GM12878 (cell line): ENCODE measurements around the gene SLC22A23. TPM values are rescaled to one million over a fixed set of nuclear protein-coding genes. Genes with fewer than 3 reads are reported as not detected.

ENCODE experiments used
- ATAC-seq: fragments of 200-7000 bp; cut with Tn5 transposase; 3 replicates; pipeline ENCODE4 v1.9.1; 2020; ENCODE audit warnings: mild to moderate bottlenecking, moderate library complexity
- BruUV-seq: library from RNA; stranded (reverse); fragments of 400-500 nt; replicated peaks from 2 replicates; lab custom pipeline; 2021; lab: Mats Ljungman, UMichigan
- CTCF ChIA-PET: fragments of 300-600 bp; sonication (Branson Sonifier 250); formaldehyde crosslinking; extraction: SDS; loops from one replicate; lab custom pipeline; 2021; ENCODE audit warnings: inconsistent platforms; lab: Yijun Ruan, JAX
- POLR2A ChIA-PET: fragments of 350-600 bp; formaldehyde crosslinking; extraction: SDS; loops from one replicate; lab custom pipeline; 2021; ENCODE audit warnings: inconsistent platforms; lab: Charles Lee
- RAD21 ChIA-PET: fragments of 300-600 bp; sonication (Branson Sonifier 250); formaldehyde crosslinking; loops from one replicate; lab custom pipeline; 2023; ENCODE audit warnings: antibody characterized with exemption; ENCODE audit not compliant: unreplicated experiment; lab: Charles Lee
- SMC1A ChIA-PET: fragments of 300-600 bp; sonication (Branson Sonifier 250); formaldehyde crosslinking; loops from one replicate; lab custom pipeline; 2023; ENCODE audit not compliant: unreplicated experiment, uncharacterized antibody; lab: Charles Lee
- DNase-seq: peaks from one replicate; pipeline ENCODE4 v3.0.0-alpha.2; 2011; ENCODE audit warnings: low read depth, low spot score
- FAIRE-seq: peaks from 3 replicates; lab custom pipeline; 2011; peaks lifted over from hg19 to GRCh38; lab: Jason Lieb, UNC
- H2AFZ ChIP-seq: 2 replicates; pipeline ENCODE4 v1.6.0; 2011; ENCODE audit warnings: low read depth, low read length, control low read depth; ENCODE audit not compliant: control insufficient read depth
- H3K27ac ChIP-seq: 2 replicates; pipeline ENCODE4 v1.5.1; 2011; ENCODE audit warnings: control low read depth; ENCODE audit not compliant: control insufficient read depth, insufficient read depth
- H3K27me3 ChIP-seq, 2 experiments: replicated peaks in 1 of 2; 2 replicates each; pipeline versions ENCODE4 v1.6.0 to v1.6.1; 2011; ENCODE audit warnings: low read length in 1 of 2; ENCODE audit not compliant: control insufficient read depth in 2 of 2, insufficient read depth in 2 of 2
- H3K36me3 ChIP-seq, 2 experiments: 2 replicates each; pipeline ENCODE4 v1.5.1; 2011; ENCODE audit warnings: low read length in 1 of 2; ENCODE audit not compliant: control insufficient read depth in 2 of 2, insufficient read depth in 2 of 2
- H3K4me1 ChIP-seq: 2 replicates; pipeline ENCODE4 v1.6.1; 2011; ENCODE audit warnings: mild to moderate bottlenecking, low read length, moderate library complexity, mixed read lengths; ENCODE audit not compliant: control insufficient read depth, insufficient read depth
- H3K4me2 ChIP-seq: 2 replicates; pipeline ENCODE4 v1.6.0; 2011; ENCODE audit warnings: control low read depth; ENCODE audit not compliant: control insufficient read depth, insufficient read depth
- H3K4me3 ChIP-seq: fragments of 200-600 bp; sonication (generic); 2 replicates; pipeline ENCODE4 v1.5.1; 2016
- H3K79me2 ChIP-seq: 2 replicates; pipeline ENCODE4 v1.6.0; 2011; ENCODE audit warnings: low read length; ENCODE audit not compliant: control insufficient read depth, insufficient read depth
- H3K9ac ChIP-seq: 2 replicates; pipeline ENCODE4 v1.8.0; 2011; ENCODE audit warnings: low read length, control low read depth, mixed read lengths; ENCODE audit not compliant: control insufficient read depth, insufficient read depth
- H3K9me3 ChIP-seq: replicated peaks from 3 replicates; pipeline ENCODE4 v1.5.1; 2011; ENCODE audit warnings: mild to moderate bottlenecking, low read length; ENCODE audit not compliant: control insufficient read depth, insufficient read depth
- H4K20me1 ChIP-seq: 2 replicates; pipeline ENCODE4 v1.6.0; 2011; ENCODE audit not compliant: control insufficient read depth, insufficient read depth
- CTCF ChIP-seq, 3 experiments: IDR thresholded peaks in 2 of 3; conservative IDR thresholded peaks in 1 of 3; 2 replicates each; pipeline ENCODE4 v1.5.1; 2011; ENCODE audit warnings: low read depth in 3 of 3, low read length in 3 of 3, mild to moderate bottlenecking in 3 of 3, control low read depth in 2 of 3, moderate library complexity in 2 of 3, inconsistent platforms in 1 of 3, mixed read lengths in 1 of 3; ENCODE audit not compliant: control insufficient read depth in 2 of 3, insufficient read depth in 1 of 3; ENCODE audit errors: extremely low read depth in 1 of 3
- EGR1 ChIP-seq, 2 experiments: IDR thresholded peaks; 1 replicate in 1 of 2; 2 replicates in 1 of 2; pipeline ENCODE4 v1.6.1; 2011 to 2012; ENCODE audit warnings: low read depth in 2 of 2, low read length in 2 of 2, borderline replicate concordance in 1 of 2, mild to moderate bottlenecking in 1 of 2, moderate library complexity in 1 of 2
- GABPA ChIP-seq: IDR thresholded peaks from 2 replicates; pipeline ENCODE4 v1.6.1; 2014; ENCODE audit warnings: antibody characterized with exemption, low read depth, mild to moderate bottlenecking, inconsistent platforms
- RCOR1 ChIP-seq: conservative IDR thresholded peaks from 2 replicates; pipeline ENCODE4 v1.6.1; 2012; ENCODE audit warnings: low read depth, low read length, improper control_type of control experiment
- SKIL ChIP-seq: fragments of 450-650 bp; IDR thresholded peaks from 2 replicates; pipeline ENCODE4 v1.6.1; 2017; ENCODE audit warnings: mild to moderate bottlenecking, low read depth, inconsistent platforms; ENCODE audit not compliant: poor library complexity, severe bottlenecking
- TAF1 ChIP-seq: IDR thresholded peaks from 2 replicates; pipeline ENCODE4 v1.6.1; 2011; ENCODE audit warnings: mild to moderate bottlenecking, low read depth, low read length, borderline replicate concordance
- ZNF274 ChIP-seq: IDR thresholded peaks from one replicate; pipeline ENCODE4 v1.8.0; 2011; ENCODE audit not compliant: insufficient read length, insufficient read depth
- WGBS: methylation state at CpG from one replicate; pipeline ENCODE4 v1.1.6; 2016; ENCODE audit warnings: low lambda C conversion rate; ENCODE audit not compliant: insufficient replicate concordance, insufficient coverage; ENCODE audit errors: missing lambda C conversion rate; 5-methylcytosine and 5-hydroxymethylcytosine counted together
- in situ Hi-C: fragments of 300-500 bp; cut with MboI; formaldehyde crosslinking; loops from 9 replicates; pipeline ENCODE4 v1.14.3; 2018; ENCODE audit warnings: mixed read lengths
- intact Hi-C: fragments of 100-400 bp; cut with micrococcal nuclease; formaldehyde crosslinking; loops from one replicate; pipeline ENCODE4 v1.14.2; 2022; ENCODE audit not compliant: unreplicated experiment
- polyA plus RNA-seq, 11 experiments: library from polyadenylated mRNA; depleted of rRNA in 4 of 11; unstranded in 6 of 11; stranded (reverse) in 5 of 11; fragments of >200 nt; fragmentation: Nextera tagmentation in 4 of 11; fragmentation: Illumina TruSeq in 1 of 11; extraction: Ambion mirVana in 4 of 11; extraction: Trizol in 1 of 11; gene quantifications; 1 replicate in 1 of 11; 2 replicates in 10 of 11; pipeline versions ENCODE4 v1.2.1 to v1.2.3, GENCODE V29; 2011 to 2016; ENCODE audit warnings: inconsistent platforms in 2 of 11, missing spikeins in 2 of 11, low read depth in 1 of 11
- total RNA-seq, 4 experiments: library from RNA; depleted of rRNA in 3 of 4; stranded (reverse); fragments of >200 nt in 3 of 4; fragmentation: Illumina TruSeq in 1 of 4; extraction: Trizol in 1 of 4; gene quantifications; 2 replicates each; pipeline versions ENCODE4 v1.2.1 to v1.2.3, GENCODE V29; 2013 to 2021

SLC22A23 gene
- total and polyA plus RNA-seq, 10 of the 15 experiments (the other 5 are each of a cell fraction or from before 2014, with no cell fraction given), result 0.20 to 2.4 (median 0.74) TPM

DNA sequence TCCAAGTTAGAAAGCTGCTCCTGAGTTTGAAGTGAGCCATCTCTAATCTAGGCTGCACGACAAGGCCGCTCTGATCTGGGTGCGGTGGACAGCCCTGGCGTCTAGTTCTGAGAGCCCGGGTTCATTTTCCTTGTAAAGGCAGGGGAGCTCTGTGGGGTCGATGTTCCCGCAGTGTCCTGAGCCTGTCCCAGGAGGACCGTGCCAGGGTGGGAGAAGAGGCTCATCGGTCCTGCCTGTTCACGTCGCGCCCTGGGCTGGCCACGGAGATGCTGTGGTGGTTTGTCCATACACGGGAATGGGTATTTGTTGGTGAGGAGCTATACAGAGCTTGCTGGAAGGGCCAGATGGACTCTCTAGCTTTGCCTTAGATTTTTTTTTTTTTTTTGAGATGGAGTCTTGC lies 171.1 kb downstream of the SLC22A23 start:
- Histone ChIP-seq H2AFZ (no peak overlapping the region), H4K20me1 (no peaks in the 10 kb centered on the region), H3K9ac (no peak overlapping the region), H3K9me3 (no peaks in the 10 kb centered on the region), H3K36me3 (no peaks in the 10 kb centered on the region; a peak in 1 of 4 replicates), H3K79me2 (no peaks in the 10 kb centered on the region), H3K4me1 (no peaks in the 10 kb centered on the region), H3K4me3 (no peak overlapping the region), H3K4me2 (no peak overlapping the region), H3K27me3 (no peaks in the 10 kb centered on the region), H3K27ac (no peak overlapping the region)
- FAIRE-seq, result no peak
- no peak for ATAC-seq
- TF ChIP-seq SKIL (no peak), TAF1 (no peak)
- in situ Hi-C loops (no loop called here), intact Hi-C loops (no loop called here)
- POLR2A ChIA-PET, result no interaction called here
- SMC1A ChIA-PET, result interaction anchor here (0.6 to 1.5 kb wide), 5 partner anchors 35 to 239 kb away, joined by 3 to 4 read pairs (median 3); no protein-coding TSS in a partner anchor
- 84% methylated on average over 14 of the region's 14 CpGs for WGBS
- CTCF ChIA-PET, result interaction anchor here (0.8 to 1.6 kb wide), 2 partner anchors 126 to 167 kb away, joined by 3 read pairs; no protein-coding TSS in a partner anchor
- DNase-seq, result no peak
- BruUV-seq, result no TSS peak
- RAD21 ChIA-PET, result interaction anchor here (0.8 kb wide), 1 partner anchor 48 kb away, joined by 3 read pairs; no protein-coding TSS in a partner anchor

GRCh38 chr6:3285049-3285639 lies 171.7 kb downstream of the SLC22A23 start:
- ATAC-seq (no peak), DNase-seq (no peak), FAIRE-seq (no peak)
- H3K9ac ChIP-seq, result no peak overlapping the region
- H3K27ac ChIP-seq, result no peak overlapping the region
- no peaks in the 10 kb centered on the region; a peak in 1 of 4 replicates for H3K36me3 ChIP-seq
- intact Hi-C loops (no loop called here), in situ Hi-C loops (no loop called here)
- no TSS peak for BruUV-seq
- H4K20me1 ChIP-seq, result no peaks in the 10 kb centered on the region
- H3K27me3 ChIP-seq, result no peaks in the 10 kb centered on the region
- POLR2A ChIA-PET, result no interaction called here
- CTCF ChIA-PET, result interaction anchor here (0.8 to 1.6 kb wide), 2 partner anchors 127 to 168 kb away, joined by 3 read pairs; no protein-coding TSS in a partner anchor
- H3K4me1 ChIP-seq, result no peaks in the 10 kb centered on the region
- no peak overlapping the region for H3K4me2 ChIP-seq
- RAD21 ChIA-PET, result interaction anchor here (0.8 kb wide), 1 partner anchor 48 kb away, joined by 3 read pairs; no protein-coding TSS in a partner anchor
- no peaks in the 10 kb centered on the region for H3K9me3 ChIP-seq
- H3K4me3 ChIP-seq, result no peak overlapping the region
- no peaks in the 10 kb centered on the region for H3K79me2 ChIP-seq
- SMC1A ChIA-PET, result interaction anchor here (0.6 to 1.5 kb wide), 4 partner anchors 34 to 239 kb away, joined by 3 to 4 read pairs (median 4); no protein-coding TSS in a partner anchor
- 89% methylated on average over 17 of the region's 19 CpGs for WGBS
- no peak overlapping the region for H2AFZ ChIP-seq
- TF ChIP-seq CTCF (IDR thresholded peaks at IDR 0.05 in 2 of 3, conservative IDR thresholded peaks at IDR 0.05 in 1 of 3; ENCODE audit: control insufficient read depth in 2 of 3, extremely low read depth in 1 of 3, insufficient read depth in 1 of 3, low read depth in 3 of 3, low read length in 3 of 3) (no peak), EGR1 (IDR thresholded peaks at IDR 0.05; ENCODE audit: borderline replicate concordance in 1 of 2, low read depth in 2 of 2, low read length in 2 of 2) (no peak), RCOR1 (no peak), ZNF274 (no peak), GABPA (no peak)
